Activated T-cell treated with anti-CD3 and anti-CD28 coated beads, Interleukin-2, amount 50 U/mL, for 4 hours (primary cell): ENCODE results near the gene ACD. TPM values are rescaled to one million over a fixed set of nuclear protein-coding genes. Genes with fewer than 3 reads are reported as not detected.
A peak's percentile ranks its signal among the peaks of the same experiment; 100 is the strongest.

Experiments used
- ATAC-seq, 2 donors: fragments of 200-7000 bp; cut with Tn5 transposase; one replicate each; pipeline ENCODE4 v1.10.0; 2021
- DNase-seq: peaks from one replicate; pipeline ENCODE4 v3.0.0-alpha.2; 2020
- H3K27me3 Mint-ChIP-seq: one replicate; pipeline ENCODE4 v1.8.0; 2021; ENCODE audit warnings: low read depth, mixed read lengths
- H3K36me3 Mint-ChIP-seq: one replicate; pipeline ENCODE4 v1.8.0; 2022; ENCODE audit warnings: mixed read lengths; ENCODE audit not compliant: insufficient read depth
- H3K4me1 Mint-ChIP-seq: one replicate; pipeline ENCODE4 v1.8.0; 2021; ENCODE audit warnings: low read depth, mixed read lengths
- H3K4me3 Mint-ChIP-seq: one replicate; pipeline ENCODE4 v1.8.0; 2021; ENCODE audit warnings: mild to moderate bottlenecking, moderate library complexity, mixed read lengths
- H3K9me3 Mint-ChIP-seq: one replicate; pipeline ENCODE4 v1.8.0; 2021; ENCODE audit warnings: mixed read lengths
- total RNA-seq, 3 donors: library from RNA; stranded (reverse); gene quantifications; one replicate each; pipeline ENCODE4 v1.2.1, GENCODE V29; 2021

ACD gene
- total RNA-seq, 3 donors from 2014 or later = 87.5 to 89.7 (median 89.4) TPM

- DNase-seq (no peak), ATAC-seq (no peak)
- Mint-ChIP-seq H3K27me3 (no peaks in the 10 kb centered on the region), H3K4me3 (no peak overlapping the region), H3K4me1 (peaks cover 19% of the 10 kb centered on the region), H3K9me3 (no peaks in the 10 kb centered on the region), H3K36me3 (peaks cover 11% of the 10 kb centered on the region)
These were observed 25.5 kb upstream of the ACD start for GRCh38 chr16:67685388-67686112.

DNA sequence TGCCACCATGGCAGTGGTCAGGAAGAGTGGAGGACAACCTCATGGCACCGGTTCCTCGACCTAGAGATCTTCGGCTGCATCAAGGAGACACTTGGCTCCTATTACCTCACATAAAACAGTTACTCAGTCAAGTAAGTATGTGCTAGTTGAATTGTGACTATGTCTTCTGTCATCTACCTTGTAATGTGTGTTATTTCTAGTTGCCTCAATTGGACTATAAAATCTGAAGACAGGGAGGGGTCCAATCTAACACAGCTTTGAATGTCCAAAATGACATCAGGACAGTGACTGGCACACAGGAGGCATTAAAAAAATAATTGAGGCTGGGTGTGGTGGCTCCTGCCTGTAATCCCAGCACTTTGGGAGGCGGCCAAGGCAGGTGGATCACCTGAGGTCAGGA, 23.7 kb upstream of the ACD start:
- Mint-ChIP-seq H3K4me1 (peaks cover 19% of the 10 kb centered on the region), H3K36me3 (peaks cover 11% of the 10 kb centered on the region)

DNA sequence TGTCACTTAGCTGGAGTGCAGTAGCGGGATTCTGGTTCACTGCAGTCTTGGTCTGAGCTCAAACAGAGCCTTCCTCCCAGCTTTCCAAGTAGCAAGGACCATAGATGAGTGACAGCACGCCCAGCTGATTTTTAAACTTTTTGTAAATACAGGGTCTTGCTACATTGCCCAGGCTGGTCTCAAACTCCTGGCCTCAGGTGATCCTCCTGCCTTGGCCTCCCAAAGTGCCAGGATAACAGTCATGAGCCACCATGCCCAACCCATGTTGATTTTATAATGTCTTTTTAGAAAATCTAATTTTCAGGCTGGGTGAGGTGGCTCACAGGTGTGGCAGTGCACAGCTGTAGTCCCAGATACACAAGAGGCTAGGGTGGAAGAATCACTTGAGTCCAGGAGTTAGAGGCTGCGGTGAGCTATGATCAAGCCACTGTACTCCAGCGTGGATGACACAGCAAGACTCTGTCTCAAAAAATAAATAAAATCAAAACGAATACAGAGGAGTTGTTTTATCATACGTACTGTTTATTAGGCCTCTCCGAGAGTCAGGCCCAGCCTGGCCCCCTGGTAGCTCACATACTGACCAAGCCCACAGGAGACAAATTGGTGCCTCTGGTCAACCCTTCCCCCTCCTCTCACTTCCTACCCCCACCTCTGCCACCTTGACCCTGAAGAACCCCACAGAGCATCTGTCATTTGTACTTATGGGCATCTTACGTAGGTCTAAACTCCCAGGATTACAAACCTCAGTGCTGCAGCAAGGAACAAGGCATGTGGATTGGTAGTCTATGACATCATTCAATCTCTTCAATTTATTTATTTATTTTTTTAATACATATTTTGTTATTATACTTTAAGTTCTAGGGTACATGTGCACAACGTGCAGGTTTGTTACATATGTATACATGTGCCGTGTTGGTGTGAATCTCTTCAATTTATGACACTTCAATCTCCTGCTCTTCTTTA, 20.2 kb upstream of the ACD start:
- no peaks in the 10 kb centered on the region for H3K9me3 Mint-ChIP-seq
- no peaks in the 10 kb centered on the region for H3K27me3 Mint-ChIP-seq
- DNase-seq (no peak), ATAC-seq (no peak)
- H3K4me1 Mint-ChIP-seq = peaks cover 7% of the 10 kb centered on the region
- no peak overlapping the region for H3K4me3 Mint-ChIP-seq
- peaks cover 8% of the 10 kb centered on the region for H3K36me3 Mint-ChIP-seq

More for the DNA sequence above, 23.7 kb upstream of the ACD start:
- H3K4me3 Mint-ChIP-seq = no peak overlapping the region
- H3K9me3 Mint-ChIP-seq = no peaks in the 10 kb centered on the region
- ATAC-seq = no peak
- no peak for DNase-seq
- H3K27me3 Mint-ChIP-seq = no peaks in the 10 kb centered on the region

DNA sequence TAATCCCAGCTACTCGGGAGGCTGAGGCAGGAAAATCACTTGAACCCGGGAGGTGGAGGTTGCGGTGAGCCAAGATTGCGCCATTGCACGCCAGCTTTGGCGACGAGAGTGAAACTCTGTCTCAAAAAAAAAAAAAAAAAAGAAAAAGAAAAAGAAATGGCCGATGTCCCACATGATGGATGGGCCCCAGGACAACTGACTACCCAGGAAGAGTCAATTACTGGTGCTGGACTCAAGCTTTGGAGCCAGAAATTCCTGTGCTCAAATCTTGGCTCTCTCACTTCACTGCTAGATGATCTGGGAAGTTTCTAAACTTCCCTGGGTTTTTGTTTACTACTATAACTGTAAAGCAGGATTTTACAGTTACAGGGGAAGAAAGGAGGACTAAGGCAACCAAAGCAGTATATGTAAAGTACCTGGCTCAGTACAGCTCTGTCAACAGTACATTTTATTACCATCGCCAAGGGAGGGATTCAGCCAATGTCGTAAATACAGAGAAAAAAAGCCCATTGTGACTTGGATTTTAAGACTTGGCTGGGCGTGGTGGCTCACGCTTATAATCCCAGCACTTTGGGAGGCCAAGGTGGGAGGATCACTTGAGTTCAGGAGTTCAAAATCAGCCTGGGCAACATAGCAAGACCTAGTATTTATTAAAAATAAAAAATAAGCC, 18.4 kb upstream of the ACD start:
- Mint-ChIP-seq H3K4me3 (no peak overlapping the region), H3K4me1 (no peaks in the 10 kb centered on the region), H3K36me3 (peaks cover 8% of the 10 kb centered on the region), H3K9me3 (no peaks in the 10 kb centered on the region), H3K27me3 (no peaks in the 10 kb centered on the region)
- ATAC-seq = no peak
- no peak for DNase-seq

- DNase-seq = no peak
- ATAC-seq = no peak
- H3K36me3 Mint-ChIP-seq = peaks cover 7% of the 10 kb centered on the region
- H3K27me3 Mint-ChIP-seq = no peaks in the 10 kb centered on the region
- H3K4me1 Mint-ChIP-seq = no peaks in the 10 kb centered on the region
- H3K9me3 Mint-ChIP-seq = no peaks in the 10 kb centered on the region
- no peak overlapping the region for H3K4me3 Mint-ChIP-seq
These were observed 17.7 kb upstream of the ACD start for GRCh38 chr16:67677712-67678111.

- Mint-ChIP-seq H3K9me3 (no peaks in the 10 kb centered on the region), H3K4me3 (no peak overlapping the region), H3K36me3 (peaks cover 2% of the 10 kb centered on the region), H3K4me1 (peaks cover 3% of the 10 kb centered on the region), H3K27me3 (no peaks in the 10 kb centered on the region)
- ATAC-seq (no peak), DNase-seq (no peak)
These were observed 16.9 kb upstream of the ACD start for GRCh38 chr16:67676939-67677338.

- ATAC-seq (no peak), DNase-seq (no peak)
- Mint-ChIP-seq H3K4me3 (no peak overlapping the region), H3K9me3 (no peaks in the 10 kb centered on the region), H3K27me3 (no peaks in the 10 kb centered on the region), H3K36me3 (peaks cover 2% of the 10 kb centered on the region), H3K4me1 (peaks cover 3% of the 10 kb centered on the region)
These were observed 16.5 kb upstream of the ACD start for GRCh38 chr16:67676516-67676915.

- no peaks in the 10 kb centered on the region for H3K27me3 Mint-ChIP-seq
- peaks cover 2% of the 10 kb centered on the region for H3K36me3 Mint-ChIP-seq
- H3K4me1 Mint-ChIP-seq = peaks cover 3% of the 10 kb centered on the region
- no peaks in the 10 kb centered on the region for H3K9me3 Mint-ChIP-seq
- H3K4me3 Mint-ChIP-seq = no peak overlapping the region
- ATAC-seq (no peak), DNase-seq (no peak)
These were observed 15.9 kb upstream of the ACD start for GRCh38 chr16:67675999-67676398.

DNA sequence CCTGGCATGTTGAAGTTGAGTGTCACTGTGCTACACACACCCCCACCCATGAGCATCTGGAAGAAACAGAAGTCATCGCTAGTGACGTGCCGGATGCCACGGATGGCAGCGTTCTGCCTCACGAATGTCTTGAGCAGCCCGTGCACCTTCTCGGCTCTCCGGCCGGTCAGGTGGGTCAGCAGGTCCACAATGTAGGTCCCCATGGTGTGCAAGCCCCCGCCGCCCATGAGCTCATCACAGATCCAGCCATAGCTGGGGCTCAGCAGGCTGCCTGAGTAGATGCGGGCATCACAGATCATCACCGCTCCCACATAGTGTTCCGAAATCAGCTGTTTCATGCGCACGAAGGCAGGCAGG, 15.5 kb upstream of the ACD start:
- no peaks in the 10 kb centered on the region for H3K27me3 Mint-ChIP-seq
- peaks cover 2% of the 10 kb centered on the region for H3K36me3 Mint-ChIP-seq
- peaks cover 3% of the 10 kb centered on the region for H3K4me1 Mint-ChIP-seq
- no peak overlapping the region for H3K4me3 Mint-ChIP-seq
- ATAC-seq (no peak), DNase-seq (no peak)
- H3K9me3 Mint-ChIP-seq = no peaks in the 10 kb centered on the region

- DNase-seq (no peak), ATAC-seq (no peak)
- Mint-ChIP-seq H3K4me3 (no peak overlapping the region), H3K4me1 (peaks cover 3% of the 10 kb centered on the region), H3K27me3 (no peaks in the 10 kb centered on the region), H3K36me3 (peaks cover 2% of the 10 kb centered on the region), H3K9me3 (no peaks in the 10 kb centered on the region)
These were observed 15.0 kb upstream of the ACD start for GRCh38 chr16:67674851-67675578.

DNA sequence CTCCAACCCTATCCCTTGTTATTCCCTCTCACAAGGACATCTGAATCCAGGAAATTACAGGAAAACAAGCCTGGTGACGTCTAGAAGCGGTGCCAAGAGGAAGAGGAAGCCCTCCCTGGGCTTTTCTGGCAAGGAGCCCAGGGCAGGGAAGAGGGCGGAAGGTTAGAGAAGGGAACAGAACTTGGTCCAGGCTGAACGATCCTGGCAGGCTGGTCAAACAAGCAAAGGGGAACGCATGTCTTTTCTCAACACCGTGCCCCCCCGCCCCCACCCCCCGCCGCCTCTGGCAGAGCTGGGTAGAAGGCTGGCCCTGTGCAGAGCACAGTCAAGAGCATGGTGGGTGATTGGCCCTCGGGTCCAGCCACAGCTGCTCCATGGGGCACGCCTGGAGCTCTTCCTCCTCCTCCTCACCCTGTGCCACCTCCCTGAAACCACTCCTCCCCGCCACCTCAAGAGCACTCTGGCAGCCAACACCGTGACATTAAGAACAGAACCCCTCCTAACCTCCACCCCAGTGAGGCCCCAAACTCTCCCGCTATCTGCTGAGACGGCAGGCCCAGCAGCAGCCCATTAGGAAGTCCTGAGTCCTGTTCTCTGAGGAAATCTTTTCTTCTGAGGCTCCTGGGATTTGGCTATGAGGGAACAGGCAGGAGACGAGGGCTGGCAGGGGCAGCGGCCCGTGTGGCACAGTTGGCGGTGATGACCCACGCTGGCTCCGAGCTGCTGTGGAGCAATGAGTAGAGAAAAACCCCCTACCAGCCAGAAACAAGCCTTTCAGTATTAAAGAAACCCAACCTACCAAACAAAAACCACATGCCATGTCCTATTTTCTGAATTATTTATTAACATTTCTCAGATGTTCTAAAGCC, 13.9 kb upstream of the ACD start:
- DNase-seq (no peak), ATAC-seq (no peak)
- Mint-ChIP-seq H3K4me1 (peaks cover 4% of the 10 kb centered on the region), H3K9me3 (no peaks in the 10 kb centered on the region), H3K36me3 (peaks cover 2% of the 10 kb centered on the region), H3K4me3 (no peak overlapping the region), H3K27me3 (no peaks in the 10 kb centered on the region)

DNA sequence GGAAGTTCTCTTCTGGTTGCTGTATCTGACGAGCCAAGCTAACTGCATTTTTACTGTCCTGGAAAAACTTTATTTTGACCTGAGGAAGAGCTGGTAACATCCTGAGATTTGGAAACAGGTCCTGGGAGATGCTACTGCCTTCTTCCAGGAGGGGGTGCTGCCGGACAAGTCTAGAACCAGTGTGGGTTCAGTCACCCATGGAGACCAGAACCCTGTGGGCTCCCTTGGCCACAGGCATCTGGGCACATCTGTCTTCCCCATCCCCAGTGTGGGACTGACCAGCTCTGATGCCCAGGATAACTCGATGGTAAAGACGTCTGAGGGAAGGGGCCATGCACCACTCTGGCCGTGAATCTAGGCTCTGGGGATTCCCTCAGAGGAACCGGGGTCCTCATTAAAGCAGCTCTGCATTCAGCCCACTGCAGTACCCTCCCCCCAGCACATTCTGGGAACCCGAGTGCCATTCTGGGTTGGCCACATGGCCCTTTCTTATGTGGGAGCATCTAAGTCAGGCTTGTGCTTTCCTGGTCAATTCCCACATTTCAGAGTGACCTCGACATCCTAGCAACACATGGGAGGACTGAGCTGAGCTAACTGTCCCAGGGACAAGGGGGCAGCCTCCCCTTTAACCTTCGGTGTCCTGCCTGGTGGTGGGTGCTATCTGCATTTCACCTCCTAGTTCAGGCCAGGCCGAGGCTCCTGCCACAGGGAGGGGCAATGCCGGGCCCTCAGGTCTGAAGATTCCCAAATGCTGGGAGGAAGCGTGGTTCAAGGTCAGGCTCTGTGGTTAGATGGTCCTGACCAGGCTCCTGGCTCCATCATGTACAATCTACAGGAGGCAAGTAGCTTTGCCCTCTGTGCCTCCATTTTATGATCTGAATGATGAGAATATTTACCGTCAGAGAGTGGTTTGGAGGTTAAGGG, 12.9 kb upstream of the ACD start:
- Mint-ChIP-seq H3K27me3 (no peaks in the 10 kb centered on the region), H3K4me3 (no peak overlapping the region), H3K4me1 (peaks cover 7% of the 10 kb centered on the region), H3K36me3 (no peaks in the 10 kb centered on the region), H3K9me3 (no peaks in the 10 kb centered on the region)
- DNase-seq (peak; percentile 37), ATAC-seq (peak in 1 of 2 donors; percentile 29)
